ENCODE results near the gene FAF1. TPM values are rescaled to one million over a fixed set of nuclear protein-coding genes. Genes with fewer than 3 reads are reported as not detected.

Gene FAF1
- total and polyA plus RNA-seq, 9 of the 15 experiments (the other 6 are each of a cell fraction or from before 2014, with no cell fraction given), result 48.7 to 225 (median 118) TPM

GRCh38 chr1:50968821-50969610 is 8.9 kb upstream of the FAF1 start (continued):
- TF ChIP-seq ARID4B (CRISPR knock-in tag; IDR thresholded peaks at IDR 0.05), result 0 out of 2 replicates have a peak, but pooled peaks have one; percentile 17
- TF ChIP-seq ARNT (IDR thresholded peaks at IDR 0.05), result peak in 1 of 2 experiments; percentile 50; a peak in 1 of 4 replicates
- no peak for TF ChIP-seq ZNF384 (IDR thresholded peaks at IDR 0.05; ENCODE audit: low read depth, low read length)
- no peak; the same call in 1 of the 2 replicates for TF ChIP-seq MAFK (IDR thresholded peaks at IDR 0.05; ENCODE audit: low read length)
- TF ChIP-seq KDM2B (CRISPR knock-in tag; IDR thresholded peaks at IDR 0.05), result no peak
- TF ChIP-seq HIVEP1 (CRISPR knock-in tag; IDR thresholded peaks at IDR 0.05), result no peak
- TF ChIP-seq ZNF699 (CRISPR knock-in tag; IDR thresholded peaks at IDR 0.05; ENCODE audit: insufficient replicate concordance), result no peak
- no peak for TF ChIP-seq ZHX1 (conservative IDR thresholded peaks at IDR 0.05; ENCODE audit: low read length)
- no peak for TF ChIP-seq BDP1 (IDR thresholded peaks at IDR 0.05; ENCODE audit: insufficient read depth, insufficient read length)
- no peak for TF ChIP-seq FUS (optimal IDR thresholded peaks at IDR 0.05; ENCODE audit: low read depth, low read length)
- TF ChIP-seq ARID3B (CRISPR knock-in tag; IDR thresholded peaks at IDR 0.05; ENCODE audit: borderline replicate concordance), result no peak
- TF ChIP-seq TGIF2 (CRISPR knock-in tag; IDR thresholded peaks at IDR 0.05), result no peak
- no peak for TF ChIP-seq SRSF9 (IDR thresholded peaks at IDR 0.05; ENCODE audit: borderline replicate concordance, low read depth, low read length)
- TF ChIP-seq POLR2G (IDR thresholded peaks at IDR 0.05; ENCODE audit: low read depth, low read length), result peak; percentile 82
- peak; percentile 60; the same call in 1 of the 2 replicates for TF ChIP-seq ZFP91 (CRISPR knock-in tag; IDR thresholded peaks at IDR 0.05)
- no peak for TF ChIP-seq CCAR2 (IDR thresholded peaks at IDR 0.05; ENCODE audit: low read depth, low read length)
- TF ChIP-seq FOXK2 (conservative IDR thresholded peaks at IDR 0.05 in 1 of 2, IDR thresholded peaks at IDR 0.05 in 1 of 2; ENCODE audit: low read depth in 2 of 2), result no peak

Measured in K562 (cell line).